Smooth muscle cell (in vitro differentiated cells): ENCODE results near the gene INPP4A. TPM values are rescaled to one million over a fixed set of nuclear protein-coding genes. Genes with fewer than 3 reads are reported as not detected.

Experiments
- DNase-seq: peaks from one replicate; lab custom pipeline; 2025; ENCODE audit not compliant: unreplicated experiment; lab: John Stamatoyannopoulos, UW
- H2AFZ ChIP-seq: fragments of 200-600 bp; sonication (generic); 2 replicates; pipeline ENCODE4 v1.6.0; 2016; ENCODE audit warnings: antibody characterized with exemption, low read depth, mild to moderate bottlenecking
- H3F3A ChIP-seq: fragments of 200-600 bp; sonication (generic); 2 replicates; pipeline ENCODE4 v1.6.0; 2017; ENCODE audit warnings: antibody characterized with exemption, low read depth
- H3K27ac ChIP-seq: fragments of 200-600 bp; sonication (generic); 2 replicates; pipeline ENCODE4 v1.5.1; 2016; ENCODE audit warnings: low read depth, mild to moderate bottlenecking
- H3K27me3 ChIP-seq: fragments of 200-600 bp; sonication (generic); 2 replicates; pipeline ENCODE4 v1.6.1; 2016; ENCODE audit warnings: low read depth, mild to moderate bottlenecking
- H3K36me3 ChIP-seq: fragments of 200-600 bp; sonication (generic); 2 replicates; pipeline ENCODE4 v1.5.1; 2016; ENCODE audit warnings: low read depth
- H3K4me1 ChIP-seq: fragments of 200-600 bp; sonication (generic); 2 replicates; pipeline ENCODE4 v1.5.1; 2016; ENCODE audit warnings: low read depth
- H3K4me2 ChIP-seq: fragments of 200-600 bp; sonication (generic); 2 replicates; pipeline ENCODE4 v1.6.0; 2016; ENCODE audit warnings: mild to moderate bottlenecking
- H3K4me3 ChIP-seq: fragments of 200-600 bp; sonication (generic); 2 replicates; pipeline ENCODE4 v1.5.1; 2016; ENCODE audit warnings: mild to moderate bottlenecking
- H3K79me2 ChIP-seq: fragments of 200-600 bp; sonication (generic); 2 replicates; pipeline ENCODE4 v1.6.0; 2016; ENCODE audit warnings: low read depth, mild to moderate bottlenecking
- H3K9ac ChIP-seq: fragments of 200-600 bp; sonication (generic); 2 replicates; pipeline ENCODE4 v1.6.0; 2016; ENCODE audit warnings: low read depth
- H3K9me3 ChIP-seq: fragments of 200-600 bp; sonication (generic); replicated peaks from 2 replicates; pipeline ENCODE4 v1.5.1; 2016; ENCODE audit warnings: low read depth
- H4K20me1 ChIP-seq: fragments of 200-600 bp; sonication (generic); 2 replicates; pipeline ENCODE4 v1.6.0; 2016; ENCODE audit warnings: low read depth
- WGBS: methylation state at CpG from one replicate; pipeline ENCODE4 v1.1.7; 2016; ENCODE audit warnings: low lambda C conversion rate; 5-methylcytosine and 5-hydroxymethylcytosine counted together
- polyA plus RNA-seq: library from polyadenylated mRNA; unstranded; fragments of >200 nt; fragmentation: Nextera tagmentation; extraction: Ambion mirVana; gene quantifications from 2 replicates; pipeline ENCODE4 v1.2.1, GENCODE V29; 2016
- total RNA-seq: library from RNA; depleted of rRNA; stranded (reverse); fragments of >200 nt; gene quantifications from 2 replicates; pipeline ENCODE4 v1.2.3, GENCODE V29; 2014
- TF ChIP-seq, protein P1 (sequence below): fragments of 200-600 bp; sonication (generic); IDR thresholded peaks from 2 replicates; pipeline ENCODE4 v1.5.1; 2017; ENCODE audit warnings: borderline replicate concordance, mild to moderate bottlenecking, antibody characterized with exemption; ENCODE audit not compliant: insufficient read depth, poor library complexity, severe bottlenecking

INPP4A gene
- total and polyA plus RNA-seq, 2 experiments from 2014 or later, result 10.1 to 17.3 TPM

DNA sequence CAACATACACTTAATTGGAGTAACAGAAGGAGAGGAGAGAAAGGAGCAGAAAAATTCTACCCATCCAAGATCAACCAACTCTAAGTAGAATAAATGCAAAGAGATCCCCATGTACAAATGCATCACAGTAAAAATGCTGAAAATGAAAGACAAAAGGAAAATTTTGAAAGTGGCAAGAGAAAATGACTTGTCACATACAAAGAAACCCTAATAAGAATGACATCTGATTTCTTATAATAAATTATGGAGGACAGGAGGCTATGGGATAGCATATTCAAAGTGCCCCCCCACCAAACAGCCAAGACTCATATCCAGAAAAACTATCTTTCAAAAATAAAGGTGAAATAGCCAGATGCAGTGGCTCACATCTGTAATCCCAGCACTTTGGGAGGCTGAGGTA, 22.2 kb upstream of the INPP4A start:
- Histone ChIP-seq H3K9ac (no peak overlapping the region), H3K36me3 (no peaks in the 10 kb centered on the region), H3K9me3 (no peaks in the 10 kb centered on the region), H3K4me3 (no peak overlapping the region), H3K27ac (no peak overlapping the region), H3K27me3 (no peaks in the 10 kb centered on the region), H3K4me1 (no peaks in the 10 kb centered on the region), H2AFZ (no peak overlapping the region), H3K4me2 (no peak overlapping the region), H3K79me2 (no peaks in the 10 kb centered on the region), H4K20me1 (no peaks in the 10 kb centered on the region), H3F3A (no peaks in the 10 kb centered on the region)
- no peak for DNase-seq
- TF ChIP-seq, protein P1, sequence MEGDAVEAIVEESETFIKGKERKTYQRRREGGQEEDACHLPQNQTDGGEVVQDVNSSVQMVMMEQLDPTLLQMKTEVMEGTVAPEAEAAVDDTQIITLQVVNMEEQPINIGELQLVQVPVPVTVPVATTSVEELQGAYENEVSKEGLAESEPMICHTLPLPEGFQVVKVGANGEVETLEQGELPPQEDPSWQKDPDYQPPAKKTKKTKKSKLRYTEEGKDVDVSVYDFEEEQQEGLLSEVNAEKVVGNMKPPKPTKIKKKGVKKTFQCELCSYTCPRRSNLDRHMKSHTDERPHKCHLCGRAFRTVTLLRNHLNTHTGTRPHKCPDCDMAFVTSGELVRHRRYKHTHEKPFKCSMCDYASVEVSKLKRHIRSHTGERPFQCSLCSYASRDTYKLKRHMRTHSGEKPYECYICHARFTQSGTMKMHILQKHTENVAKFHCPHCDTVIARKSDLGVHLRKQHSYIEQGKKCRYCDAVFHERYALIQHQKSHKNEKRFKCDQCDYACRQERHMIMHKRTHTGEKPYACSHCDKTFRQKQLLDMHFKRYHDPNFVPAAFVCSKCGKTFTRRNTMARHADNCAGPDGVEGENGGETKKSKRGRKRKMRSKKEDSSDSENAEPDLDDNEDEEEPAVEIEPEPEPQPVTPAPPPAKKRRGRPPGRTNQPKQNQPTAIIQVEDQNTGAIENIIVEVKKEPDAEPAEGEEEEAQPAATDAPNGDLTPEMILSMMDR, result no peak

DNA sequence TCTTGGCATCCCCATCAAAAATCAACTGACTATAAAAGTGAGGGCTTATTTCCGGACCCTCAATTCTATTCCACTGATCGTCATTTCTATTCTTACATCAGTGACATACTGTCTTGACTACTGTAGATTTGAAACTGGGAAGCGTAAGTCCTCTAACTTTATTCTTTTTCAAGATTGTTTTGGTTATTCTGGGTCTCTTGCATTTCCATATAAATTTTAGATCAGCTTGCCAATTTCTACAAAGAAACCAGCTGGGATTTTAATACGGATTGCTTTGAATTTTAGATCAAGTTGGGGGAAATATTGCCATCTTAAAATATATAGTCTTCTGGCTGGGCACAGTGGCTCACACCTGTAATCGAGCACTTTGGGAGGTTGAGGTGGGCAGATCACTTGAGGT, 17.9 kb upstream of the INPP4A start:
- Histone ChIP-seq H3K9me3 (no peaks in the 10 kb centered on the region), H3K4me1 (no peaks in the 10 kb centered on the region), H3K4me3 (no peak overlapping the region), H3K27me3 (no peaks in the 10 kb centered on the region), H3K4me2 (no peak overlapping the region), H2AFZ (no peak overlapping the region), H3F3A (no peaks in the 10 kb centered on the region), H3K36me3 (no peaks in the 10 kb centered on the region), H3K9ac (no peak overlapping the region), H3K79me2 (no peaks in the 10 kb centered on the region), H3K27ac (no peak overlapping the region), H4K20me1 (no peaks in the 10 kb centered on the region)
- no peak for DNase-seq
- TF ChIP-seq, protein P1, result no peak
- 89% methylated on average over 5 of the region's 5 CpGs for WGBS

DNA sequence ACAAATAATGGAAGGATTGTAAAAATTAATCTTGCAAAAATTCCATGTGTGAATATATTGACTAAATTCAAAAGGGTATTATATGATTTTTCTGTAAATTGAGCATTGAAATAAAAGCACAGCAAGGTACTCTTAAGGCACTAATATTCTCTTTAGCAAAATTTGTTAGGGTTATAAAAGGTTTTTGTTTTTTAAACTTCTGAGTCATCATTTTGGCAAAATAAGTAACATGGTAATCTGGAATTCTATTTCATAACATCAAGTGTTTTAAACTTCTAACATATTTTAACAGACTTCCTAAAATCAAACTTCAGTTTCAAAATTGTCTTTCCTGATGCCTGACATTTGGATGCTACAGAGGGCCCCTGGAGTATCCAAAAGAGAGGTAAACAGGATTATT, 12.5 kb upstream of the INPP4A start:
- H2AFZ ChIP-seq, result no peak overlapping the region
- H3K36me3 ChIP-seq, result no peaks in the 10 kb centered on the region
- no peak overlapping the region for H3K27ac ChIP-seq
- no peaks in the 10 kb centered on the region for H4K20me1 ChIP-seq
- TF ChIP-seq, protein P1, result no peak
- no peaks in the 10 kb centered on the region for H3F3A ChIP-seq
- H3K9ac ChIP-seq, result no peak overlapping the region
- H3K9me3 ChIP-seq, result no peaks in the 10 kb centered on the region
- no peak overlapping the region for H3K4me3 ChIP-seq
- no peak overlapping the region for H3K4me2 ChIP-seq
- no peaks in the 10 kb centered on the region for H3K79me2 ChIP-seq
- no peaks in the 10 kb centered on the region for H3K4me1 ChIP-seq
- no peak for DNase-seq
- H3K27me3 ChIP-seq, result no peaks in the 10 kb centered on the region

DNA sequence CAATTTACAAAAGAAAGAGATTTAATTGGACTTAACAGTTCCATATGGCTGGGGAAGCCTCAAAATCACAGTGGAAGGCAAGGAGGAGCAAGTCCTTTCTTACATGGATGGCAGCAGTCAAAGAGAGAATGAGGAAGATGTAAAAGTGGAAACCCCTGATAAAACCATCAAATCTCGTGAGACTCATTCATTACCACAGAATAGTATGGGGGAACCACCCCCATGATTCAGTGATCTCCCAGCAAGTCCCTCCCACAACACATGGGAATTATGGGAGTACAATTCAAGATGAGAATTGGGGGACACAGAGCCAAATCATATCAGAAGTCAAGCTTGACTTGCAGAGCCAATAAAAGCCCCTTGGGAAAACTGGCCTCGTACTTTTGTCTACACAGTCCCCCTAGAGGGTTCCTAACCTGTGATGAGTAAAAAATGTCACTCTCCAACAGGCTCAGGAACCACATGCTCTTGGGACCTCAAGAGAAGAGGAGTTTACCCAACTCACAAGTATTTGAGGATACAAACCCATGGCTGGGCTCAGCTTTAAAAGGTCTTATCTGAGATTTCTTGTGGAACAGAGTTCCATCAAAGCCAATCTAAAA, 11.2 kb upstream of the INPP4A start:
- Histone ChIP-seq H2AFZ (no peak overlapping the region), H3K27me3 (no peaks in the 10 kb centered on the region), H3K79me2 (no peaks in the 10 kb centered on the region), H4K20me1 (no peaks in the 10 kb centered on the region), H3K9me3 (no peaks in the 10 kb centered on the region), H3K4me3 (no peak overlapping the region), H3K4me1 (no peaks in the 10 kb centered on the region), H3K4me2 (no peak overlapping the region), H3K9ac (no peak overlapping the region), H3F3A (no peaks in the 10 kb centered on the region), H3K27ac (no peak overlapping the region), H3K36me3 (no peaks in the 10 kb centered on the region)
- no peak for DNase-seq
- TF ChIP-seq, protein P1, result no peak
- 77% methylated on average over 2 of the region's 2 CpGs for WGBS
